Fibroblast of skin of left quadriceps (primary cell): ENCODE results near the gene PSMF1.
A peak's percentile ranks its signal among the peaks of the same experiment; 100 is the strongest.

ENCODE experiments used
- DNase-seq, 2 experiments: peaks; one replicate each; pipeline ENCODE4 v3.0.0-alpha.2; 2013; ENCODE audit warnings: low read depth in 2 of 2

The PSMF1 gene

DNA sequence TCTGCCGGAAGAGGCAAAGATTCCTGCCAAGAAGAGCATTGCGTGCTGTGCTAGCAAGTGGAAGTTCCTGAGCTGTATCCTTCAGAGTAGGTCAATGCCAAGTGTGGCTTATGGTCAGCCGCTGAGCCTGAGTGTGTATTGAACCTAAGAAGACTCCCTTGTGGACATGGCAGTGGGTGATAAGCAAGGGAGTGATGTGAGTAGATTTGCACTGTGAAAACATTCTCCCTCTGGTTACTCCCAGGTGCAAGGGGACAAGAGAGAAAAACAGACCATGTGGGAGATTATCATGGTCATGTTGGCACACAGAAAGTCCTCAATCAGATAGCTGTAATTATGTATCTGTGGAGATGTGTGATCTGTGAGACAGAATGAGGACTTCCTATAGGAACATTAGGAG, 72.4 kb downstream of the PSMF1 start:
- DNase-seq, result no peak

GRCh38 chr20:1191299-1191698, 72.9 kb downstream of the PSMF1 start:
- DNase-seq, result no peak

DNA sequence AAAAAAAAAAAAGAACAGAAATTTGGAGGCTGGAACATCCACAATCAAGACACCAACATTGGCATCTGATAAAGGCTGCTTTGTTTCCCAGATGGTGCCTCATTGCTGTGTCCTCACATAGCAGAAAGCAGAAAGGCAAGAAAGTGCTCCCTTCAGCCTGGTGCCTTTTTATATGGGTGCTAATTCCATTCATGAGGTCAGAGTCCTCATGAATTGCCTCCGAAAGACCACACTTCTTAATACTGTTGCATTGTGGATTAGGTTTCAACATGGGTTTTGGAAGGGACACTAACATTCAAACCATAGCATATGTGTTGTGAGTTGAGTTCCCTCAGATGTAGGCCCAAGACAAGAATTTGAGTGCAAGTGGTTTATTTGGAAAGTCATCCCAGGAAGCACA, 76.8 kb downstream of the PSMF1 start:
- DNase-seq, result no peak

- no peak for DNase-seq
Observed at GRCh38 chr20:1196634-1197033, 78.2 kb downstream of the PSMF1 start.

DNA sequence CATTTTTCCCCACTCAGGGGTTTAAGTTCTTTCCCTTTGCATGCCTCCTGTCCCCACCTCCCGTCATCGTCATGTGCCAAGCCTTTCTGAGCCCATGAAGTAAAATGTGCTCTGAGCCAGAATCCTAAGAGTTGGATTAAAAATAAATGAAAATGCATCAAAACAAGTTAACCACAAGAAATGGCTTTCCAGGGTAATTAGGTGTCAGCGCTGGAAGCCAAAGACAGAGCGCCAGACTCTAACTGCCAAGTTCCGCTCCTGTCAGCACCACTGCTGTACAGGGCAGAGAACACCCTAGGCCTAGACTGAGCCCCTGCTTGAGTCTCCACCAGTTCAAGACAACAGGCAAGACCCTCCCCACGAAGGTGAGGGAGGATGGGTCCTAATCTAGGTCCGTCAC, 79.4 kb downstream of the PSMF1 start:
- no peak for DNase-seq

DNA sequence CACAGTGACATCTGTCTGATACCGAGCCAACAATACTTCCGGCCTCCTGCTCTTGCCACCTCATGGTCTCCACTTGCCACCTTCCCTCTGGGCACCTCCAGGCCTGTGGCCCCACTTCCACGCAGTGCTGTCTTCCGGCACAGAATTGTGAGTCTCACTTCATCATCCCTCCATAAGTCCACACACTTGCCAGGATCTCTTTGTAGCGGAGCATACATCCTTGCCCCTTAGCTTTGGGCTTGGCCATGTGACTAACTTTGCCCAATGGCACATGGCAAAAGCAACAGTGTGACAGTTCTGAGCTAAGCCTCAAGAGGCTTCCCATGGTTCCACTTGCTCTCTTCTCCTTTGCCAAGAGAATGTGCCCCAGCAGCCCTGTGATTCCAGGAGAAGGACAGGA, 80.3 kb downstream of the PSMF1 start:
- no peak for DNase-seq

- DNase-seq, result no peak
Observed at GRCh38 chr20:1199212-1199873, 80.9 kb downstream of the PSMF1 start.

- no peak for DNase-seq
Observed at GRCh38 chr20:1199964-1200363, 81.6 kb downstream of the PSMF1 start.

DNA sequence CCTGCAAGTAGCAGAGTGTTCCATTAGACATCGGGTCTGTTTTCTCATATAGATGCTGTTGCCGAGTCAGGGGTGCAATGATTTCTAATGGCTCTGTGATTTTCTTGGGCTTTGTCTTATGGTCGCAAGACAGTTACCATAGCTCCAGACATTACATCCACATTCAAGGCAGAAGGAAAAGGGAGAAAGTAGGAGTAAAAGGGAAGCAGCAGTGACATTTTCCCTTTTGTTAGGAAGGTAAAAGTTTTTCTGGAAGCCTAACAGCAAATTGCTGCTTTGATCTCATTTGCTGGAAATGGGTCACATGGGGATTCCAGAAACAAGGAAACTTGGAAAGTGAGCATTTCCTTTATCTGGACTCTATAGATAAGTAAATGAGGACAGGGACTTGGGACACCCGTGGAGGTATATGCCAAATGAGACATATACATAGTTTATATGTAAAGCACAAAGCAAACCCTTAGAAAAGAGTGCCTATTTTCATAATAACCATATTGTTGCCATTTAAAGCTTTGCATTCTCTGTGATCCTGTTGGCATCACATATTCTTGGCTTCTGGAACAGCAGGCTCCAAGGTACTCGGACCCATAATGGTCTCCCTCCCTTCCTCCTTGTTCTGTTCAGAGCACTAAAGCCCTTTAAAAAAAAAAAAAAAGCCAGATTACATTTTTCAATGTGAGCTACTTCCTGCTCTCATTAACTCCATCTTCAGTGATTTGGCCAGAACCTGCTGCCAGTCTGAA, 84.5 kb downstream of the PSMF1 start, which contains the start of gene C20orf202:
TSS of gene C20orf202 (plus strand) at position 693 of the 743 bp plus-strand sequence. CDS start 132 bp downstream, outside the sequence.
- DNase-seq, result no peak

GRCh38 chr20:1203630-1204029, 85.2 kb downstream of the PSMF1 start:
- DNase-seq, result no peak

DNA sequence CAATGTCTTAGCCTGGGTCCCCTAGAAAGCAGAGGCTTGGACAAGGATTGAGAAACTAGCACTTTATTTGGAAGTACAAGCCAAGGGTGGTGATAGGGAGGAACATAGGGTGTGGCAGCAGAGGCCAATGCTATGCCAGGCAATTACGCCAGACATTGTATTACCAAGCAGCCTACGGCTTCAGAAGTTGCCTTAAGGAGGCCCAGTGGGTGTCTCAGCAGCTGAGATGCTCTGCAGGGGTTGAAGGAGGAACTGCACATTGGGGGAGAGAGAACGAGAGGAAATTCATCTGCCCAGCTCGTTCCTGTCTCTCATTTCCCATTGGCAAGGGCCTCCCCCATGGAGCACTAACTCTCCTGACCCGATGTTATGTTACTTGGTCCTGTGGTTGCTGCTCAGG, 85.7 kb downstream of the PSMF1 start:
- no peak for DNase-seq

DNA sequence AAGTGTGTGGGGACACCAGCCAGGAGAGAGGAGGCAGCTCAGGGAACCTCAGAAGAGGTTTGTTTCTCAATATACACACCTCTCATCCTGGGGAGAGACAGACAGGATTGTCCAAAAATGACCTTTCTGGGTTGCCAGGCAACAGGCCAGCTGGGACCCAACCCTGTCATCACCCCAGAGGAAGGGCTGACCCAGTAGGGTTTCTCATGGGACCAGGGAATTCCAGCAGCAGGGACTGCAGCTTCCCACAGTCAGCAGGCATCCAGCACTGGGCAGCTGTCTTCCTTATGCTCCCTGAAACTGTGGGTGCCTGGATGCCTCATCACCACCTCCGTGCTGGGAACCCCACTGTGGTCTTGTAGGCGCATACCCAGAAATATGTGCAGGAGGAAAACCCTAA, 86.2 kb downstream of the PSMF1 start:
- DNase-seq, result no peak

DNA sequence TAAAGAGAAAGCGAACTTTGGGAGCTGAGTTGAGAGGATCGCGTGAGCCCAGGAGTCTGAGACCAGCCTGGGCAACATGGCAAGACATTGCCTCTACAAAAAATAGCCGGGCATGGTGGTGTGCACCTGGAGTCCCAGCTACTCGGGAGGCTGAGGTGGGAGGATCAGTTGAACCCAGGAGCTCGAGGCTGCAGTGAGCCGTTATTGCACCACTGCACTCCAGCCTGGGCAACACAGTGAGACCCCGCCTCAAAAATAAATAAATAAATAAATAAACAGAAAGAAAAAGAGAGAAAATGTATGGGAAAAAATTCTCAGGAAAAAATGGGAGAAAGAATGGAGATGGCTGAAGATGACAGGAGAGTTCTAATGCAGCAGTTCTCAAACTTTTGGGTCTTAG, 87.4 kb downstream of the PSMF1 start:
- DNase-seq, result no peak

DNA sequence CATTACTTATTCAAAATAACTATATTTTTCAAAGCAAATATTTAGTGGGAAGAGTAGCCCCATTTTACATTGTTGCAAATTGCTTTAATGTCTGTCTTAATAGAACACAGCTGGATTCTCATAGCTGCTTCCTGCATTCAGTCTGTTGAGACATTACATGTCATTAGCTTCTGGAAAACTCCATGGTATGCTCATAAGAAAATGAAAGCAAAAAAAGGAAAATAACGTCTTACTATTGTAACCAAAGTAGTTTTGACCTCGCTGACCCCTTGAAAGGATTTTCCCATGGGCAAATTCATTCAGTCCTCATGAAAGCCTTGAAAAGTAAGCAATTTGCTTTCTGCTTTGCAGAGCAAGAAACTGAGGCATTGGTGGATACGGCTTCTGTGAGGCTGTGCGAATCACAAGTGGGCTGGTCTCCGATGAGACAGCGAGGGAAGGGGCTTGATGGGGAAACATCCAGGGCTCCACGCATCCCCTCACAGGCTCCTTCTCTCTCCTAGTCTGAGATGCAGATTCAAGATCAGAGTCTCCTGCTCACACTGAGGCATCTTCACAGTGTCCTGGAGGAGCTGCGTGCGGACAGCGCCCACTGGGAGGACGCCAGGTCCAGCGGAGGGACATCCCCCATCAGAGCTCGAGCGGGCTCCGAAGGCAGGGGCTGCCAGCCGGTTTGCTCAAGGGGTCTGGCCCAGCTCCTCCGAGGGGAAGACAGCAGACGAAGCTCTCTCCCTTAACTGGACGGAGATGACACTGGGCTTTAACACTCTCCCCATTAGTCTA, 88.2 kb downstream of the PSMF1 start:
- no peak for DNase-seq

DNA sequence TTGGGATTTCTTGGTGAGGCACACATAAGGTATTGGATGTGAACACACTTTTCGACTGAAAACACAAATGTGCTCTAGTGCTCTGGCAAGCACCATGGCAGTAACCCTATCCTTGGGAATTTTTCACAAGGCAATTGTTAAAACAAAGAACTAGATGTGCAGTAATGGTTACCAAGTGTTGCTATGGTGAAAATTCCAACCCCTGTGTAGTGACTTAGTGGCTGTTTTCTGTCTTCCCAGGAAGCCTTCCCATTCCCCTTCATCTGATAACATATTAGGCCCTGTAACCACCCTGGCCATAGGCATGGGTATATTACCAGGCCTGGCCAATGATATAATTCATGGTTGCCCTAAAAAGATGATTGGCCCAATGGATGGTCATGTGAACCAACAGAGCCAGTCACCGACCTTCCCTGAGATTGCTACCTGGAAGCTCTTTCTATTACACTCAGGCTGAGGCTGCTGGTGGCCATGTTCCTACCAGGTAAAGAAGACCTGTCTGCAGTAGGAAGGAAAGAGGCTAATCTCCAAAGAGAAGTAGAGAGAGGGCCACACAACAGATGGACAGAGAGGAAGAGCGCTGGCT, 89.0 kb downstream of the PSMF1 start:
- DNase-seq, result no peak

DNA sequence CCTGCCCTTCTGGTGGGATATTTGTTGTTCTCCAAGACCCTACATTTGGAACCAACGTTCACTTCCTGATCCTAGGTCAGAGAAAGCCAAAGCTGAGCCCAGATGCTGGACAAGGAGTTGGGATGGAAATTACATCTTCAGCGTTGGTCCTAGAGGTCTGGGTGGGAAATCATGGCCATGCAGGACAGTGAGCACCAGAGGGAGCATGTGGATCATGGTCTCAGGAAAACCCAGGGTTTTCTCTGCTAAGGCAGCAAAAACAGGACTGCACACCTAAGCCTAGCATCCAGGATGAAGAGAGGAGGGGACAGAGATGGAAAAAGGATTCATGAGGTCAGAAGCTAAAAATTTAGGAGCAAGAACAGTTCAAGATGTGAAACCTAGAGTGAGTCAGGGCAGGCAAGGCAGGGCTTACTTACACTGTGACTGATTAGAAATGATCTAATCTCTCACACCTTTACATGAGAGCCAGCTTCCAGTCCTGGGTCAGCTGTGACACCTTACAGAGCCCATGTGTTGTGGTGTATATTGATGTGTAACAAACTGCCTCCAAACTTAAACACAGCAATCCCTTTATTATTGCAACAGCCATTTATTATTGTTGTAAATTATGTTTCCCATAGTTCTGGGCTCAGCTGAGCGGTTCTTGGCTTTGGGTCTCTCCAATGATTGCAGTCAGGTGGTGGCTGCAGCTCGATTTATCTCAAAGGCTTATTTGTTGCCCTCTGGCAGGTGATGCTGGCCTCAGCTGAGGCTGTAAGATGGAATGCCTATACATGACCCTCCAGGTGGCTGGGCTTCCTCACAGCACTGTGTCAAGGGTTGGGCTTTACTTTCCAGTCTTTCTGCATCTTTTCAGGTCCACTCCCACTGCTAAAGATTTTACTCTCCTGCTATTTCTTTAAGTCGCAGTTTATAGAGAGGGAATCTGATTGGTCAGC, 91.3 kb downstream of the PSMF1 start:
- no peak for DNase-seq

- DNase-seq, result no peak
Observed at GRCh38 chr20:1210501-1210900, 92.1 kb downstream of the PSMF1 start.

DNA sequence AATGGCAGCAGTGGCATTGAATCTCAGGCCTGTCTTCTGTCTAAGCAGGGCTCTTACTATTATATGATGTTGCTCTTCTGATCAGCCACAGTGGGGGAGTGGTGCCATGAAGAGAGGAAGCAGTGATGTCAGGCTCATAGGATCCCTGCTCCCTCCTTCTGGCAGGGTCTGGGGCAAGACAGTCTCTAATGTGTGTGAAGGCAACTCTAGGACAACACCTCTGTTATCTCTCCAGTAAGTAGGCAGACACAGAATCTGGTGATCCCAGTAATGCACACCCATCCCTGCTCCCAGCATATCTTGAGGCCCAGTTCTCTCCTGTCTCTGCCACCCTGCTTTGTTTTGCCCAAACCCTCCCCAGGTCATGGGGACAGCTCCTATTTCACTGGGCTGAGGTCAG, 93.6 kb downstream of the PSMF1 start:
- DNase-seq, result no peak

DNA sequence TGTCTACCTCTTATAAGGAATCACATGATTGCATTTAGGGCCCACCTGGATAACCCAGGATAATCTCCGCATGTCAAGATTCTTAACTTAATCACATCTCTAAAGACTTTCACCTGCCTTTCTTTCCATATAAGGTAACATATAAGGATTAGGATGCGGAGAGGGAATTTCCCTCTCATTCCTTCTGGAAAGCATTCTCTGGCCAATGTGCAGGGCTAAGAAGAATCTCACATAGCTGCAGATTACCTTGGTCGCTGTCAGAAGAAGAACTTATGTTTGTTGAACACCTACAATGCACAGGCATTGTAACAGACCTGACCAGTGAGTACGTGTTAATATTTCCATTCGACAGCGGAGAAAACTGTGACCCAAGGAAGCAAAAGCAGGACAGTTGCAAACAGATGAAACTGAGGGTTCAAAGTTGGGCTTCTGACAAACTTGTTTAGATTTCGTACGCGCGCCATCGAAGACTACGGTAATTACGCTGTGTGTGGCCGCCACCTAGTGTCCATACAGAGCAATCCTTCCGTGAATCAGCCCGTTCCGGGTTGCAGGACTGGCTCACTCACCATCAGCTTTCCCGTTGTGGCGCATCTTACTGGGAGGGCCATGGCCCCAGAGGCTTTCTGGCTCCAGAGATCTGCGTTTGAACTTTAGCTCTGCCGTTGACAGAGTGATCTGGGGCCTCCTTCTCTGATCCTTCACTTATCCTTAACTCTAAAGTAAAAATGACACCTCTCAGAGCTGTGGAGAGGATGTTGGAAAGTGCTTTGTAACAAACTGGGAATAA, 94.4 kb downstream of the PSMF1 start:
- DNase-seq, result peak; percentile 23 to 24

GRCh38 chr20:1214838-1215261, 96.4 kb downstream of the PSMF1 start:
- DNase-seq, result no peak
